Upper lobe of left lung (tissue), 6 donors: ENCODE data around the gene ZG16. TPM values are rescaled to one million over a fixed set of nuclear protein-coding genes. Genes with fewer than 3 reads are reported as not detected.
"Not testable (repeated sequence)": the region's sequence is repeated elsewhere in the genome, so short reads cannot be mapped to it uniquely, and the experiment has no call there.

Experiments used
- ATAC-seq, 2 donors: fragments of 200-7000 bp; cut with Tn5 transposase; one replicate each; pipeline ENCODE4 v1.9.1; 2022; ENCODE audit warnings: mild to moderate bottlenecking in 2 of 2, moderate library complexity in 2 of 2; ENCODE audit not compliant: low FRiP score in 2 of 2
- DNase-seq, 2 donors: peaks; one replicate each; pipeline ENCODE4 v3.0.0-alpha.2; 2019 to 2020
- H3K27ac ChIP-seq, 4 donors: fragments of 200-600 bp; sonication (generic); one replicate each; pipeline ENCODE4 v1.5.1; 2016 to 2019
- H3K27me3 ChIP-seq, 4 donors: fragments of 200-600 bp; sonication (generic); one replicate each; pipeline ENCODE4 v1.5.1; 2017 to 2019
- H3K36me3 ChIP-seq, 4 donors: fragments of 200-600 bp; sonication (generic); one replicate each; pipeline ENCODE4 v1.5.1; 2016 to 2019
- H3K4me1 ChIP-seq, 4 donors: fragments of 200-600 bp; sonication (generic); one replicate each; pipeline ENCODE4 v1.5.1; 2018 to 2019
- H3K4me3 ChIP-seq, 4 donors: fragments of 200-600 bp; sonication (generic); one replicate each; pipeline ENCODE4 v1.5.1; 2017 to 2019; ENCODE audit warnings: mild to moderate bottlenecking in 2 of 4, moderate library complexity in 1 of 4
- H3K9me3 ChIP-seq, 4 donors: fragments of 200-600 bp; sonication (generic); one replicate each; pipeline ENCODE4 v1.5.1; 2018 to 2019
- CTCF ChIP-seq, 6 experiments: fragments of 450-650 bp in 4 of 6; fragments of 200-600 bp in 2 of 6; sonication (generic) in 2 of 6; IDR thresholded peaks; one replicate each; pipeline ENCODE4 v1.5.1; 2016 to 2019; ENCODE audit warnings: antibody characterized with exemption in 6 of 6
- EP300 ChIP-seq, 4 donors: sonication (generic); formaldehyde crosslinking; IDR thresholded peaks; one replicate each; pipeline ENCODE4 v1.5.1; 2017; ENCODE audit warnings: antibody characterized with exemption in 4 of 4, control low read depth in 2 of 4
- POLR2A ChIP-seq, 4 donors: fragments of 450-650 bp; IDR thresholded peaks; one replicate each; pipeline ENCODE4 v1.5.1; 2016 to 2017; ENCODE audit warnings: antibody characterized with exemption in 4 of 4, mild to moderate bottlenecking in 2 of 4
- POLR2AphosphoS5 ChIP-seq, 2 donors: sonication (generic); formaldehyde crosslinking; IDR thresholded peaks; one replicate each; pipeline ENCODE4 v1.5.1; 2017; ENCODE audit warnings: antibody characterized with exemption in 2 of 2
- WGBS, 2 donors: methylation state at CpG; one replicate each; pipeline ENCODE4 v1.1.5; 2017 to 2018; 5-methylcytosine and 5-hydroxymethylcytosine counted together
- total RNA-seq, 6 donors: library from RNA; depleted of rRNA in 4 of 6; stranded (reverse); fragments of >200 nt in 4 of 6; gene quantifications; one replicate each; pipeline versions ENCODE4 v1.1.0 to v1.2.1, GENCODE V29; 2016 to 2021
- donor health status: DM: no; HTN: no; CAD: no; lungs with moderate emphysema.
- donor health status: DM: no; HTN: yes; CAD: no; lungs with severe emphysema.

Gene ZG16
- total RNA-seq, result under 1 TPM in 1 of 6 donors, not detected in 5; 0.11 TPM

DNA sequence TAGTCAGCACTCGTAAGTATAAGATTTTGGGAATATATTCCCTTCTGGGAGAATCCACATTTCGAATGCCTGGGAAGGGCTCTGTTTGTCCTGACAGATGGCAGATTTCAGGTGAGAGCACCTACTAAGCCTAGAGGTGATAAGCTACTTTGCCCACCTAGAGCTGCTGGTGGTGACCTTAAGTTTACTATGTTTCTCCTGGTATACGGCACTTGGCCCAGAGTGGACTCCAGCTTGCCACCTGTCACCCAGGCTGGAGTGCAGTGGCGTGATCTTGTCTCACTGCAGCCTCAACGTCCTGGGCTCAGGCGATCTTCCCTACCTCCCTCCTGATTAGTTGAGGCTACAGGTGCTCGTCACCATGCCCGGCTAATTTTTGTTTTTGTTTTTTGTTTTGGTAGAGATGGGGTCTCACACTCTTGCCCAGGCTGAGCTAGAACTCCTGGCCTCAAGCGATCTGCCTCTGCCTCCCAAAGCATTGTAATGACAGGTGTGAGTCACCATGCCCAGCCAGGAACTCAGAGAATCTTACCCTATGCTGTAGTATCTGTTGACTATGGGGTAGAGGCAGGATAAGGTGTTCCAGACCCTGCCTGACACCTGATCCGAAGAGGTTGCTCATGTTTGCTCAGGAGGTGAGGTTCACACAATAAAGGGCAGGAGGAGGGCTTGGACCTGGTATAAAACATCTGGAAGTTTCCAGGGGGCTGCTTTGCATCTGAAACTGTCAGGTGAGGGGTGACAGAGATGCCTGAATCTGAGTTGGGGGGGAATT lies at the start of gene ZG16:
ZG16 (plus strand) TSS at position 681 of the 775 bp plus-strand sequence. CDS start 1,011 bp downstream, outside the sequence.
- no peak within 1 kb of the TSS for H3K27ac ChIP-seq
- DNase-seq, result no peak
- H3K36me3 ChIP-seq, result no peaks in the 10 kb centered on the region
- 80 to 90% methylated on average over 9 to 10 of the region's 10 CpGs for WGBS, 2 donors
- TF ChIP-seq EP300 (IDR thresholded peaks at IDR 0.05) (no peak), POLR2A (IDR thresholded peaks at IDR 0.05) (no peak), POLR2AphosphoS5 (IDR thresholded peaks at IDR 0.05) (no peak), CTCF (IDR thresholded peaks at IDR 0.05) (no peak)
- ATAC-seq, result no peak
- no peaks in the 10 kb centered on the region for H3K4me1 ChIP-seq
- H3K4me3 ChIP-seq, result no peak within 1 kb of the TSS
- H3K9me3 ChIP-seq, result no peaks in the 10 kb centered on the region
- no peaks in the 10 kb centered on the region for H3K27me3 ChIP-seq

DNA sequence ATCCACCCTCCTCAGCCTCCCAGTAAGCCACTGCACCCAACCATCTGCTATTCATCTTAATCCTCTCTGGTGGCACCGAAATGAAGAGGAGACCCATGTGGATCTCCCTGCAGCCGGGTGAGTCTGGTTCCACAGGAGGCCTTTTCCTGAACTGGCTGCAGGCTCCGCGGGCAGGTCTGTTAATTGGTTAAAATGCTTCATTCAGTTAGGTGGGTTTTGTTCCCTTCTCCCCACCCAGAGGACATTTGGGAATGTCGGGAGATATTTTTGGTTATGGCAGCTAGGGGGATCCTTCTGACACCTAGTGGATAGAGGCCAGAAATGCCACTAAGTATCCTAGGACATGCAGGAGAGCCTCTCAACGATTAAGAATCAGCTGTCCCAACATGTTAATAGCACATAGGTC lies 48.9 kb upstream of the ZG16 start:
- TF ChIP-seq CTCF (IDR thresholded peaks at IDR 0.05), result peak in 5 of 6 experiments; percentile 20 to 50 (median 40)
- no peak for TF ChIP-seq POLR2A (IDR thresholded peaks at IDR 0.05)
- TF ChIP-seq POLR2AphosphoS5 (IDR thresholded peaks at IDR 0.05), result no peak
- TF ChIP-seq EP300 (IDR thresholded peaks at IDR 0.05), result no peak
- WGBS, 2 donors, result 31 to 48% methylated on average over 6 of the region's 6 CpGs
- ATAC-seq (peak in 1 of 2 donors; percentile 32), DNase-seq (no peak)
- no peak overlapping the region for H3K27ac ChIP-seq
- H3K9me3 ChIP-seq, result no peaks in the 10 kb centered on the region
- H3K36me3 ChIP-seq, result no peaks in the 10 kb centered on the region
- H3K27me3 ChIP-seq, result no peaks in the 10 kb centered on the region
- no peak overlapping the region for H3K4me3 ChIP-seq
- H3K4me1 ChIP-seq, result peaks cover 0 to 3% (median 0%) of the 10 kb centered on the region in 4 donors

- Histone ChIP-seq H3K4me3 (no peak overlapping the region), H3K9me3 (no peaks in the 10 kb centered on the region), H3K27ac (no peak overlapping the region), H3K27me3 (no peaks in the 10 kb centered on the region), H3K4me1 (peaks cover 0 to 3% (median 0%) of the 10 kb centered on the region in 4 donors), H3K36me3 (no peaks in the 10 kb centered on the region)
- DNase-seq (no peak), ATAC-seq (no peak)
- WGBS, 2 donors, result 63 to 66% methylated on average over 7 of the region's 7 CpGs
- TF ChIP-seq EP300 (IDR thresholded peaks at IDR 0.05) (no peak), POLR2AphosphoS5 (IDR thresholded peaks at IDR 0.05) (no peak), CTCF (IDR thresholded peaks at IDR 0.05) (no peak), POLR2A (IDR thresholded peaks at IDR 0.05) (no peak)
These were observed 47.4 kb upstream of the ZG16 start for GRCh38 chr16:29730649-29731048.

- 75% methylated on average over 13 of the region's 13 CpGs for WGBS, 2 donors
These were observed 46.1 kb upstream of the ZG16 start for GRCh38 chr16:29731768-29732601.

DNA sequence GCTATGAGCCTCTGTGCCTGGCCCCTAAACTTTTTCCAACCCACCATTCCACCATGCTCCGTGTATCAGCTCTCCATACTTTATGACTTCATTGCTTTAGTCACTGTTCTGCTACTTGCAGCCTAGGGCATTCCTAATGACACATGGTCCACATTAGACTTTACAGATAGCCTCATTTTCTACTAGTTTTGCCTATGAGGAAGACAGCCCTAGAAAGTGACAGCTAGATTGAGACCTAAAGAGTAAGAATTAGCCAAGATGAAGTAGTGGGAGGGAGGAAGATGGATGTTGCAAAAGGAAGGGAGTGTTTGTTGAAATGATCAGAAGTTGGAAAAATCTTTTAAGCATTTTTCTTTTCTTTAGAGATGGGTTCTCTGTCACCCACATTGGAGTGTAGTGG lies 43.3 kb upstream of the ZG16 start:
- H3K4me1 ChIP-seq, result peaks cover 0 to 3% (median 0%) of the 10 kb centered on the region in 4 donors
- H3K27me3 ChIP-seq, result no peaks in the 10 kb centered on the region
- no peak for ATAC-seq
- 79 to 94% methylated on average over 1 of the region's 1 CpG for WGBS, 2 donors
- no peak overlapping the region for H3K27ac ChIP-seq
- H3K36me3 ChIP-seq, result no peaks in the 10 kb centered on the region
- no peaks in the 10 kb centered on the region for H3K9me3 ChIP-seq
- TF ChIP-seq CTCF (IDR thresholded peaks at IDR 0.05) (no peak), POLR2A (IDR thresholded peaks at IDR 0.05) (no peak), EP300 (IDR thresholded peaks at IDR 0.05) (no peak), POLR2AphosphoS5 (IDR thresholded peaks at IDR 0.05) (no peak)
- H3K4me3 ChIP-seq, result no peak overlapping the region
- no peak for DNase-seq

More at GRCh38 chr16:29731768-29732601, 46.1 kb upstream of the ZG16 start:
- not testable (repeated sequence) for H3K9me3 ChIP-seq, H3K36me3 ChIP-seq, ATAC-seq, DNase-seq, H3K4me3 ChIP-seq, H3K4me1 ChIP-seq, H3K27me3 ChIP-seq, H3K27ac ChIP-seq
